TTC549 (cell line): ENCODE results near the gene SUGP2.
"Not testable (repeated sequence)": the region's sequence is repeated elsewhere in the genome, so short reads cannot be mapped to it uniquely, and the experiment has no call there.

Experiments
- FAIRE-seq: peaks from 2 replicates; lab custom pipeline; 2012; peaks lifted over from hg19 to GRCh38; lab: Jason Lieb, UNC

SUGP2 gene

GRCh38 chr19:18990128-18990708 is 43.1 kb downstream of the SUGP2 start:
- no peak for FAIRE-seq

- FAIRE-seq, result no peak
Measured at GRCh38 chr19:18989316-18989715, 44.0 kb downstream of the SUGP2 start.

- FAIRE-seq, result no peak
Measured at GRCh38 chr19:18987456-18987855, 45.9 kb downstream of the SUGP2 start.

DNA sequence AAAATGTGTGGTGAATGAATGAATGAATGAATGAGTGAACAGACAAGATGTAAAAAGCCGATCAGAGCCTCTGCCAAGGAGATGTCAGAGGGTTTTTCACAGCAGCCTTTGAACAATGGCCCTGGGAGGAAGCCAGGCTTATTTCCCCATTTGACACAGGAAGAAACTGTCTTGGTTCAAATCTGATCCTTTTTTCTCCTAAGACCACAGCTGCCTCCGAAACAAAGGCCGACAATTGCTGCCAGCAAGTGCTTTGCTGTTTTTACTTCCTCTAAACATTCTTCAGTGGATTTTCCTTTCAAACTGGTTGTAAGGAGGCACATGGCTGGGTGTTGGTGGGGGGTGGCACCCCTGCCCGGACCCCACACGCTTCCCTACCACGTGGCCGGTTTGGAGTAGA is 48.1 kb downstream of the SUGP2 start:
- no peak for FAIRE-seq

- FAIRE-seq, result no peak
Measured at GRCh38 chr19:18984251-18984650, 49.1 kb downstream of the SUGP2 start.

DNA sequence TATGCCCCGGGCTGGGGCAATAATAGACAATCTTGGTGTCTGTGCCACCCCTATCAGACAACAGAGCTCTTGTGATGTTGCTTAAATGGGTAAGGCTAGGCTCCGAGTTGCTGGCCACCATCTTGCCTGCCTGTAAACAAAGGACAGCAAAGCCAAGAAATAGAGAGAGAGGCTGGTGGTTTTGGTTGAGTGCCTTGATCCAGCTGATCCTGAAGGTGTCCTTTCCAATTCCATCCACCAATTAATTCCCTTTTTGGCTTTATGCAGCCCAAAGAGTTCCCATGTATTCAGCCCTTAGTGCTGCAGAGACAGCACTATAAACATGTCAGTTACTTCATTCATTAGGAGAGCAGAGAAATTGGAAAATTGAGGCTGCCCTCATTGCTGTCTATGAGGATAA is 50.6 kb downstream of the SUGP2 start:
- FAIRE-seq, result no peak

DNA sequence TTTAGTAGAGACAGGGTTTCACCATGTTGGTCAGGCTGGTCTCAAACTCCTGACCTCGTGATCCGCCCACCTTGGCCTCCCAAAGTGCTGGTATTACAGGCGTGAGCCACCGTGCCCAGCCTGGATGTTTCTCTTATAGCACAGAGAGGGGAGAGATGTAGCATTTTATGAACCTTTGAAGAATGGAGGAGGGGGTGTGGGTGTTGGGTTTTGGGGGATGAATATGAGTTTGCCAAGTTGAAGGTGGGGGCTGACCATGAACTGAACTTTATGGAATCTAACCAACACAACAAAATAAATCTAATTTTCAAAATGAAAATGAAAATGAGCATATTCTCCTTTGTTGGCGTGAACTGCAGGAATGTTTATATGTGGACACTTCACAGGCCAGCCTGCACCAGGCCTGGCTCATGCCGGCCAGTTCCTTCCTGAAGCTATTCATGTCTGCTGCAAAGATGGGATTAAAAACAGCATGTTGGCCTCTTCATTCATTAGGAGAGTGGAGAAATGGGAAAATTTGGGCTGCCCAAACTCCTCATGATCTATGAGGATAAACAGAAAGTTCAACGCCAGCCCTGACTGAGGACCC is 52.8 kb downstream of the SUGP2 start:
- FAIRE-seq, result no peak

DNA sequence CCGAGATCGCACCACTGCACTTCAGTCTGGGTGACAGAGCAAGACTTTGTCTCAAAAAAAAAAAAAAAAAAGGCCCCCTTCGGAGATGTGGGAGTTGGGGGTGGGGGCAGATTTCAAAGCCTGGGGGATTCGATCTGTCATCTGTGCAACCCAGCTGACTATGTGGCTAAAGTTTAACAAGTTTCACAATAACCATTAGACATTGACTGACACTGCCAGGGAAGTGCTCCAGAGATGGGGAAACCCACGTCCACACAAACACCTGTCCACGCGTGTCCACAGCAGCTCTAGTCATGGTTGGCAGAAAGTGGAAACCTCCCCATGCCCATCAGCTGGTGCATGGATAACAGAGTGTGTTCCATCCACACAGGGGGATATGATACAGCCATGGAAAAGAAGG is 54.7 kb downstream of the SUGP2 start:
- no peak for FAIRE-seq

DNA sequence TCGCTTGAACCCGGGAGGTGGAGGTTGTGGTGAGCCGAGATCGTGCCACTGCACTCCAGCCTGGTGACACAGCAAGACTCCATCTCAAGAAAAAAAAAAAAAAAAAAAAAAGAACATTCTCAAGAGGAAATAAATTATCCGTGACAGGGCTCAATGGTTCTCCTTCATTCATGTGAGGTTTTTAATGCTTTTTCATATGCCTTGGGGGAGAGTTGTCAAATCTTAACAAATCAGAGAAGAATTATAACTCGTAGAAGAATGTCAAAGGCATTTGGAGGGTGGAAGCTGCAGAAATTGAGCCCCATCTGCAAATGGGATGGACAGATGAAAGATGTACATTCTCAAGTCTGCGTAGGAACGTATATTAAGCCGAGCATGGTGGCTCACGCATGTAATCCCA is 57.4 kb downstream of the SUGP2 start:
- no peak for FAIRE-seq

GRCh38 chr19:18975011-18975410 is 58.3 kb downstream of the SUGP2 start:
- FAIRE-seq, result no peak

- no peak for FAIRE-seq
Measured at GRCh38 chr19:18972851-18973250, 60.5 kb downstream of the SUGP2 start.

DNA sequence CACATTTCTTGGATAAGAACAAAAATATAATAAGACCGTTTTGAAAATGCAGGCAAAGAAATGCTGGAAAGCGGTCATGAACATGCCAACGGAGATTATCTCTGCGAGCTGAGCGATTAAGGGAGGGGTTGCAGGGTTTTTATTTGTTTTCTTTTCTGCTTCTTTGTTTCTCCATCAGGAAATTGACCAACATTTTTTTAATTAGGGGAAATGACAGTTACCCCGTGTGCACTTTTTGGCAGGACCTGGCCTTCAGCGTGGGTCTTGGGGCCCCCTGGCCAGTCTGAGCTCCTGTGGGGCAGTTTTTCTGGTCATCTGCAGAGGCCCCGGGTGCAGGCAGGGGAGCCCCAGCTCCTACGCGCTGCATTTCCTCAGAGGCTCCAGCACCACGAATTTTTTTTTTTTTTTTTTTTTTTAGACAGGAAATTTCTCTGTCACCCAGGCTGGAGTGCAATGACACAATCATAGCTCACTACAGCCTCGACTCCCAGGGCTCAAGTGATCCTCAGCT is 61.0 kb downstream of the SUGP2 start:
- FAIRE-seq, result no peak

- no peak for FAIRE-seq
Measured at GRCh38 chr19:18969931-18970659, 63.2 kb downstream of the SUGP2 start.

GRCh38 chr19:18967358-18968146 is 65.8 kb downstream of the SUGP2 start:
- no peak for FAIRE-seq

DNA sequence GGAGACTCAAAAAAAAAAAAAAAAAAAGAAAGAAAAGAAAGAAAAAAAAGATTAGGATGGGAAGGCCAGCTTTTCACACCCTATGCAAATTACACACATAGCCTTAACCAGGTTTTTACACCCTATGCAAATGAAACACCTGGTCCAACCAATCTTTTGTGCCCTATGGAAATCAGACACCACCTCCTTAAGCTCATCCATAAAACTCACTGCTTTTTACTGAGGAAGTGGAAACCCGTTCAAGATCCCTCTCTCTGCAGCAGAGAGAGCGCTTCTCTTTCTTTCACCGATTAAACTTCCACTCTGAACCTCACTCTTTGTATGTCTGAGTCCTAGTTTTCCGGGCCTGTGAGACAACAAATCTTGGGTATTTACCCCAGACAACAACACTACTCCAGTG is 67.0 kb downstream of the SUGP2 start:
- FAIRE-seq, result no peak

GRCh38 chr19:18964121-18964520 is 69.2 kb downstream of the SUGP2 start:
- no peak for FAIRE-seq

GRCh38 chr19:18961767-18962620 is 71.3 kb downstream of the SUGP2 start:
- no peak for FAIRE-seq

DNA sequence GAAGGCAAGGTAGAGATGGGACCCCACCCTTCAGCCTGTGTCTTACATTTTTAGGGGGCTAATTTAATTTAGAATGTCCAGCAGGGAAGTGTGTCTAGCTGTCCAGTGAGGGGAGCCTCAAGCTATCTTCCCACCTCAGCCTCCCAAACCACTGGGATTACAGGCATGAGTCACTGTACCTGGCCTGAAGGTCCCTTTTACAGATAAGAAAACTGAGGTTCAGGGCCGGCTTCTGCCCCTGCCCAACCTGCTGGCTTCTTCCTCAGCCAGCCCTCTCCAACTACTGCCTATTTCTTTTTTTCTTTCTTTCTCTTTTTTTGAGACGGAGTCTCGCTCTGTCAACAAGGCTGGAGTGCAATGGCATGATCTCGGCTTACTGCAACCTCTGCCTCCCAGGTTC is 72.9 kb downstream of the SUGP2 start:
- no peak for FAIRE-seq

GRCh38 chr19:18955042-18955441 is 78.3 kb downstream of the SUGP2 start:
- no peak for FAIRE-seq

DNA sequence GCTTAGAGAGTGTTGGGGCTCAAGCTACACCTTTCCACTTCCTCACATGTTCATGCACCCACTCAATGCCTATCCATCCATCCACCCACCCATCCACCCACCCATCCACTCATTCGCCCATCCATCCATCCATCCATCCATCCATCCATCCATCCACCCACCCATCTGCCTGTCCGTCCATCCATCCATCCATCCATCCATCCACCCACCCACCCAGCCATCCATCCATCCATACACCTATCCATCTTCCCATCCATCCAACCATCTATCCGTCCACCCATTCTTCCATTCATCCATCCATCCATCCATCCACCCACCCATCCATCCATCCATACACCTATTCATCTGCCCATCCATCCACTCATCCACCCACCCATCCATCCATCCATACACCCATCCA is 79.2 kb downstream of the SUGP2 start:
- no peak for FAIRE-seq

DNA sequence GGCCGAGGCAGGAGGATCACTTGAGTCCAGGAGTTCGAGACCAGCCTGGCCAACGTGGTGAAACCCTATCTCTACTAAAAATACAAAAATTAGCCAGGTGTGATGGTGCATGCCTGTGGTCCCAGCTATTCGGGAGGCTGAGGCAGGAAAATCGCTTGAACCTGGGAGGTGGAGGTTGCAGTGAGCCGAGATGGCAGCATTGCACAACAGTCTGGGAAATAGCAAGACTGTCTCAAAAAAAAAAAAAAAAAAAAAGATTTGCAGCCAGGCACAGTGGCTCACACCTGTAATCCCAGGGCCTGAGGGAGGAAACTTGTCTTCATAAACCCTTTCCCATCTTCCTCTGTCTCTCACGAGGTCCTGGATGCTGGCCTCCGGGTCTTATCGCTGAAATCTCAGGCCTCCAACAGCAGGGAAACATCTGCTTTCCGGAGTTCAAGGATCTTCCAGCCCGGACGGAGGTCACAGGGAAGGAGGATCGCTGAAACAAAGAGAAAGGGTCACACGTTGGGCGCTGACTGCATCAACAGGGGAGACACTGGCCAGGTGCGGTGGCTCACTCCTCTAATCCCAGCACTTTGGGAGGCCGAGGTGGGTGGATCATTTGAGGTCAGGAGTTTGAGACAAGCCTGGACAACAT is 80.8 kb downstream of the SUGP2 start:
- not testable (repeated sequence) for FAIRE-seq
